Measurements from ENCODE around the gene ELMOD2. TPM values are rescaled to one million over a fixed set of nuclear protein-coding genes. Genes with fewer than 3 reads are reported as not detected.

The ELMOD2 gene
- polyA plus RNA-seq, 1 donor from 2014 or later: 101 TPM

GRCh38 chr4:140523370-140523856, 555 bp upstream of the ELMOD2 start:
- TF ChIP-seq EP300 (conservative IDR thresholded peaks at IDR 0.05; ENCODE audit: poor library complexity, severe bottlenecking): no peak
- TF ChIP-seq CTCF (IDR thresholded peaks at IDR 0.05; ENCODE audit: poor library complexity, severe bottlenecking): no peak
- TF ChIP-seq POLR2AphosphoS5 (IDR thresholded peaks at IDR 0.05): no peak
- TF ChIP-seq TAF1 (IDR thresholded peaks at IDR 0.05; ENCODE audit: low read depth): no peak
- TF ChIP-seq REST (IDR thresholded peaks at IDR 0.05; ENCODE audit: borderline replicate concordance): no peak
- TF ChIP-seq MXI1 (conservative IDR thresholded peaks at IDR 0.05; ENCODE audit: poor library complexity, severe bottlenecking): no peak
- TF ChIP-seq RAD21 (conservative IDR thresholded peaks at IDR 0.05): no peak
- no peak for TF ChIP-seq SMC3 (conservative IDR thresholded peaks at IDR 0.05; ENCODE audit: poor library complexity)
- TF ChIP-seq EZH2 (IDR thresholded peaks at IDR 0.05; ENCODE audit: borderline replicate concordance, insufficient read depth, low read length, poor library complexity, severe bottlenecking): no peak
- Histone ChIP-seq H3K27ac (ENCODE audit: low read length) (no peak overlapping the region), H3K9me3 (ENCODE audit: low read length) (no peaks in the 10 kb centered on the region)

GRCh38 chr4:140529434-140529833, 5.5 kb downstream of the ELMOD2 start:
- H3F3A ChIP-seq (ENCODE audit: insufficient read depth, low read length, poor library complexity, severe bottlenecking): no peaks in the 10 kb centered on the region
- no peak overlapping the region for H3K9ac ChIP-seq (ENCODE audit: low read length)
- peaks cover 12% of the 10 kb centered on the region for H3K79me2 ChIP-seq (replicated peaks; ENCODE audit: insufficient read depth, low read length)
- H3K27me3 ChIP-seq (ENCODE audit: insufficient read depth, low read depth, low read length): no peaks in the 10 kb centered on the region
- TF ChIP-seq CTCF (IDR thresholded peaks at IDR 0.05; ENCODE audit: poor library complexity, severe bottlenecking): no peak
- TF ChIP-seq MXI1 (conservative IDR thresholded peaks at IDR 0.05; ENCODE audit: poor library complexity, severe bottlenecking): no peak
- no peak for TF ChIP-seq SMC3 (conservative IDR thresholded peaks at IDR 0.05; ENCODE audit: poor library complexity)
- TF ChIP-seq TAF1 (IDR thresholded peaks at IDR 0.05; ENCODE audit: low read depth): no peak
- no peak for TF ChIP-seq REST (IDR thresholded peaks at IDR 0.05; ENCODE audit: borderline replicate concordance)
- TF ChIP-seq EZH2 (IDR thresholded peaks at IDR 0.05; ENCODE audit: borderline replicate concordance, insufficient read depth, low read length, poor library complexity, severe bottlenecking): no peak
- no peak for TF ChIP-seq POLR2AphosphoS5 (IDR thresholded peaks at IDR 0.05)
- no peak for TF ChIP-seq EP300 (conservative IDR thresholded peaks at IDR 0.05; ENCODE audit: poor library complexity, severe bottlenecking)
- no peak for TF ChIP-seq RAD21 (conservative IDR thresholded peaks at IDR 0.05)
- H3K36me3 ChIP-seq (ENCODE audit: insufficient read depth, low read length): peaks cover 4% of the 10 kb centered on the region
- no peaks in the 10 kb centered on the region for H3K9me2 ChIP-seq (ENCODE audit: insufficient read depth, low read length)
- H3K4me3 ChIP-seq (ENCODE audit: low read length): no peak overlapping the region
- H3K27ac ChIP-seq (ENCODE audit: low read length): no peak overlapping the region
- H4K20me1 ChIP-seq (ENCODE audit: insufficient read depth): no peaks in the 10 kb centered on the region
- no peak overlapping the region for H2AFZ ChIP-seq (ENCODE audit: low read depth, low read length)
- H3K9me3 ChIP-seq (ENCODE audit: low read length): no peaks in the 10 kb centered on the region
- no peak overlapping the region for H3K4me2 ChIP-seq (ENCODE audit: low read length)

More at GRCh38 chr4:140523370-140523856, 555 bp upstream of the ELMOD2 start:
- Histone ChIP-seq H2AFZ (ENCODE audit: low read depth, low read length) (no peak overlapping the region), H3F3A (ENCODE audit: insufficient read depth, low read length, poor library complexity, severe bottlenecking) (no peaks in the 10 kb centered on the region), H3K4me2 (ENCODE audit: low read length) (peak overlapping the region; percentile 64), H3K79me2 (replicated peaks; ENCODE audit: insufficient read depth, low read length) (peaks cover 12% of the 10 kb centered on the region), H3K9me2 (ENCODE audit: insufficient read depth, low read length) (no peaks in the 10 kb centered on the region), H3K9ac (ENCODE audit: low read length) (peak overlapping the region; percentile 23), H3K4me3 (ENCODE audit: low read length) (peak overlapping the region; percentile 73), H3K27me3 (ENCODE audit: insufficient read depth, low read depth, low read length) (no peaks in the 10 kb centered on the region), H4K20me1 (ENCODE audit: insufficient read depth) (no peaks in the 10 kb centered on the region), H3K36me3 (ENCODE audit: insufficient read depth, low read length) (no peaks in the 10 kb centered on the region)

Measured in neural cell (in vitro differentiated cells).